ENCODE results near the gene MGAT3. TPM values are rescaled to one million over a fixed set of nuclear protein-coding genes. Genes with fewer than 3 reads are reported as not detected.

The MGAT3 gene
- total and polyA plus RNA-seq, 9 of the 15 experiments (the other 6 are each of a cell fraction or from before 2014, with no cell fraction given), result 0.10 to 11.5 (median 4.6) TPM

- TF ChIP-seq SREBF1 (IDR thresholded peaks at IDR 0.05; ENCODE audit: borderline replicate concordance, low read depth, low read length), result no peak
- peak; percentile 36; the same call in 1 of the 2 replicates for TF ChIP-seq CC2D1A (IDR thresholded peaks at IDR 0.05)
- peak; percentile 90 for TF ChIP-seq TEAD4 (IDR thresholded peaks at IDR 0.05; ENCODE audit: low read length)
- TF ChIP-seq TEAD4 (CRISPR knock-in tag; IDR thresholded peaks at IDR 0.05; ENCODE audit: borderline replicate concordance), result peak; percentile 98
- peak; percentile 54 for TF ChIP-seq POLR2G (IDR thresholded peaks at IDR 0.05; ENCODE audit: low read depth, low read length)
- TF ChIP-seq SMARCA4 (IDR thresholded peaks at IDR 0.05), result 0 out of 2 replicates have a peak, but pooled peaks have one; percentile 47
- TF ChIP-seq RAD21 (CRISPR knock-in tag; conservative IDR thresholded peaks at IDR 0.05 in 1 of 2, IDR thresholded peaks at IDR 0.05 in 1 of 2), result peak; percentile 70 to 80
- TF ChIP-seq RBM25 (IDR thresholded peaks at IDR 0.05; ENCODE audit: low read depth, low read length, severe bottlenecking), result peak; percentile 89
- no peak for TF ChIP-seq ZNF316 (IDR thresholded peaks at IDR 0.05)
- TF ChIP-seq SRSF1 (IDR thresholded peaks at IDR 0.05; ENCODE audit: low read depth, low read length), result no peak
- no peak for TF ChIP-seq RBM39 (optimal IDR thresholded peaks at IDR 0.05; ENCODE audit: low read depth, low read length)
- no peak for TF ChIP-seq PBX2 (CRISPR knock-in tag; IDR thresholded peaks at IDR 0.05; ENCODE audit: low read depth)
- TF ChIP-seq PBX2 (tag; conservative IDR thresholded peaks at IDR 0.05; ENCODE audit: low read depth), result no peak
- 0 out of 2 replicates have a peak, but pooled peaks have one; percentile 53 for TF ChIP-seq SP1 (CRISPR knock-in tag; IDR thresholded peaks at IDR 0.05)
- TF ChIP-seq TEAD1 (CRISPR knock-in tag; IDR thresholded peaks at IDR 0.05), result peak; percentile 99 to 100
- TF ChIP-seq GATAD2B (IDR thresholded peaks at IDR 0.05; ENCODE audit: borderline replicate concordance), result no peak
- TF ChIP-seq RB1 (IDR thresholded peaks at IDR 0.05; ENCODE audit: low read depth), result peak; percentile 75
- TF ChIP-seq, protein P1, sequence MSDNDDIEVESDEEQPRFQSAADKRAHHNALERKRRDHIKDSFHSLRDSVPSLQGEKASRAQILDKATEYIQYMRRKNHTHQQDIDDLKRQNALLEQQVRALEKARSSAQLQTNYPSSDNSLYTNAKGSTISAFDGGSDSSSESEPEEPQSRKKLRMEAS (CRISPR knock-in tag; IDR thresholded peaks at IDR 0.05), result peak; percentile 20; the same call in 1 of the 2 replicates
- TF ChIP-seq TFAP4 (CRISPR knock-in tag; IDR thresholded peaks at IDR 0.05; ENCODE audit: borderline replicate concordance), result peak; percentile 69; the same call in 1 of the 2 replicates
- TF ChIP-seq BCOR (IDR thresholded peaks at IDR 0.05), result peak; percentile 42; the same call in 1 of the 2 replicates
- TF ChIP-seq ZBTB7A (IDR thresholded peaks at IDR 0.05; ENCODE audit: borderline replicate concordance, control insufficient read depth, low read depth, low read length), result peak; percentile 93
- TF ChIP-seq ARID1B (IDR thresholded peaks at IDR 0.05), result no peak
- TF ChIP-seq HNRNPL (IDR thresholded peaks at IDR 0.05; ENCODE audit: low read depth, low read length), result no peak
- no peak for TF ChIP-seq HMG20A (CRISPR knock-in tag; conservative IDR thresholded peaks at IDR 0.05)
- TF ChIP-seq NFE2L1 (tag; IDR thresholded peaks at IDR 0.05; ENCODE audit: borderline replicate concordance, low read depth), result no peak
Observed at GRCh38 chr22:39534591-39535356, 78.0 kb downstream of the MGAT3 start (continued).
